SH-SY5Y (cell line): ENCODE results near the gene STAC.

Experiments
- GATA2 ChIP-seq: IDR thresholded peaks from 2 replicates; pipeline ENCODE4 v1.6.1; 2011; ENCODE audit warnings: mild to moderate bottlenecking, low read depth, low read length
- GATA3 ChIP-seq: IDR thresholded peaks from 2 replicates; pipeline ENCODE4 v1.6.1; 2011; ENCODE audit warnings: low read depth, mild to moderate bottlenecking, low read length, moderate library complexity

DNA sequence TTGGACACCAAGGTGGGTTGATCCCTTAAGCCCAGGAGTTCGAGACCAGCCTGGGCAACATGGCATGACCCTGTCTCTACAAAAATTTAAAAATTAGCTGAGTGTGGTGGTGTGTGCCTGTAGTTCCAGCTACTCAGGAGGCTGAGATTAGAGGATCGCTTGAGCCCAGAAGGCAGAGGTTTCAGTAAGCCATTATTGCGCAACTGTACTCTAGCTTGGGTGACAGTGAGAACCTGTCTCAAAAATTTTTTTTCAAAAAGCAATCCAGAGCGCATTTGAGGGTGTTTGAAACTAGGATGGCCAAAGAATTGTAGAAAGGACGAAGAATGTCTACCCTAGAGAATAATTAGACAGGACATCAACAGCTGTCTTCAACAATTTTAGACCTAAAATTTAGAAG is 103.4 kb downstream of the STAC start:
- no peak for TF ChIP-seq GATA2
- TF ChIP-seq GATA3 = no peak
